ENCODE results near the gene BUD13. TPM values are rescaled to one million over a fixed set of nuclear protein-coding genes. Genes with fewer than 3 reads are reported as not detected.

Gene BUD13
- total and polyA plus RNA-seq, 2 of the 13 experiments (the other 11 are each of a cell fraction or from before 2014, with no cell fraction given) = 13.3 to 25.9 TPM

DNA sequence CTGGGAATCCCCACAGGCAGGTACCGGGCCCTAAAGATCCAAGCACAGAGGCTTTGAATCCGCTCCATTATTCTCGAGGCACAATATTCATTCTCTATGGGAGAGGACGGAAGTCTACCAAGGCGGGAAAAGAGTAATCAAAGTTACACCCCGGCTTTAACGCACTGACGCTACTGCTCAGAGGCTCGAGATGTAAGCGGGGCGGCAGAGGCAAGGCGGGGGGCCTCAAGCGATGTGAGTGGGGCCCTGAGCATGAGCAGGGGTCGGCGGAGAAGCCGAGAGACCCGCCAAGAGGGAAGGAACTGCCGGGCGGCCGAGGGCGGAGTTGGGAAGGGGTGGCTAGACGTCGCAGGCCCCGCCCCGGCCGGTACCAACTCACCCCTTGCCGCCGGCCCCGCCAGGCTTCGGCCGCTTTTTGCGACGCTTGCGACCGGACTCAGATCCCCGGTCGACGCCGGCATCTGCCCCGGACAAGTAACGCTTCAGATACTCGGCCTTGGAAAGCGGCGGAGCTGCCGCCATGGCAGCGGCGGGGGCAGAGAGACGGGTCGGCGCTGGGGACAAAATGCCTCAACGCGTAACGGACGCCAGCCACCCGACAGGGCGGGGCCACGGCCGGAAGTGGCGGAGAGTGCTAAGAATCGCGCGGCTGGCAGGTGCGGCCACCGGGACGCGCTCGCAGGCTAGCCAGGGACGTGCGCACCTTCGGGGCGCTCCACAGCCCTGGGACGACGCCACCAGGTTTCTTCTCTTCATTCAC is at the start of gene BUD13 (continued):
- TF ChIP-seq, protein P1, sequence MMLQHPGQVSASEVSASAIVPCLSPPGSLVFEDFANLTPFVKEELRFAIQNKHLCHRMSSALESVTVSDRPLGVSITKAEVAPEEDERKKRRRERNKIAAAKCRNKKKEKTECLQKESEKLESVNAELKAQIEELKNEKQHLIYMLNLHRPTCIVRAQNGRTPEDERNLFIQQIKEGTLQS (CRISPR knock-in tag; IDR thresholded peaks at IDR 0.05) = no peak; the same call in 1 of the 2 replicates
- TF ChIP-seq, protein P2, sequence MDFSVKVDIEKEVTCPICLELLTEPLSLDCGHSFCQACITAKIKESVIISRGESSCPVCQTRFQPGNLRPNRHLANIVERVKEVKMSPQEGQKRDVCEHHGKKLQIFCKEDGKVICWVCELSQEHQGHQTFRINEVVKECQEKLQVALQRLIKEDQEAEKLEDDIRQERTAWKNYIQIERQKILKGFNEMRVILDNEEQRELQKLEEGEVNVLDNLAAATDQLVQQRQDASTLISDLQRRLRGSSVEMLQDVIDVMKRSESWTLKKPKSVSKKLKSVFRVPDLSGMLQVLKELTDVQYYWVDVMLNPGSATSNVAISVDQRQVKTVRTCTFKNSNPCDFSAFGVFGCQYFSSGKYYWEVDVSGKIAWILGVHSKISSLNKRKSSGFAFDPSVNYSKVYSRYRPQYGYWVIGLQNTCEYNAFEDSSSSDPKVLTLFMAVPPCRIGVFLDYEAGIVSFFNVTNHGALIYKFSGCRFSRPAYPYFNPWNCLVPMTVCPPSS (IDR thresholded peaks at IDR 0.05) = no peak
- TF ChIP-seq, protein P3, sequence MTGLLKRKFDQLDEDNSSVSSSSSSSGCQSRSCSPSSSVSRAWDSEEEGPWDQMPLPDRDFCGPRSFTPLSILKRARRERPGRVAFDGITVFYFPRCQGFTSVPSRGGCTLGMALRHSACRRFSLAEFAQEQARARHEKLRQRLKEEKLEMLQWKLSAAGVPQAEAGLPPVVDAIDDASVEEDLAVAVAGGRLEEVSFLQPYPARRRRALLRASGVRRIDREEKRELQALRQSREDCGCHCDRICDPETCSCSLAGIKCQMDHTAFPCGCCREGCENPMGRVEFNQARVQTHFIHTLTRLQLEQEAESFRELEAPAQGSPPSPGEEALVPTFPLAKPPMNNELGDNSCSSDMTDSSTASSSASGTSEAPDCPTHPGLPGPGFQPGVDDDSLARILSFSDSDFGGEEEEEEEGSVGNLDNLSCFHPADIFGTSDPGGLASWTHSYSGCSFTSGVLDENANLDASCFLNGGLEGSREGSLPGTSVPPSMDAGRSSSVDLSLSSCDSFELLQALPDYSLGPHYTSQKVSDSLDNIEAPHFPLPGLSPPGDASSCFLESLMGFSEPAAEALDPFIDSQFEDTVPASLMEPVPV (CRISPR knock-in tag; IDR thresholded peaks at IDR 0.05) = peak; percentile 86
- peak; percentile 68; the same call in 1 of the 2 replicates for TF ChIP-seq FOXJ3 (CRISPR knock-in tag; IDR thresholded peaks at IDR 0.05; ENCODE audit: borderline replicate concordance)
- TF ChIP-seq DR1 (CRISPR knock-in tag; IDR thresholded peaks at IDR 0.05) = peak; percentile 83; the same call in 1 of the 2 replicates
- TF ChIP-seq ZMYM3 (CRISPR knock-in tag; IDR thresholded peaks at IDR 0.05) = peak; percentile 41
- peak; percentile 70; the same call in 1 of the 2 replicates for TF ChIP-seq ZNF543 (CRISPR knock-in tag; IDR thresholded peaks at IDR 0.05)
- TF ChIP-seq, protein P4, sequence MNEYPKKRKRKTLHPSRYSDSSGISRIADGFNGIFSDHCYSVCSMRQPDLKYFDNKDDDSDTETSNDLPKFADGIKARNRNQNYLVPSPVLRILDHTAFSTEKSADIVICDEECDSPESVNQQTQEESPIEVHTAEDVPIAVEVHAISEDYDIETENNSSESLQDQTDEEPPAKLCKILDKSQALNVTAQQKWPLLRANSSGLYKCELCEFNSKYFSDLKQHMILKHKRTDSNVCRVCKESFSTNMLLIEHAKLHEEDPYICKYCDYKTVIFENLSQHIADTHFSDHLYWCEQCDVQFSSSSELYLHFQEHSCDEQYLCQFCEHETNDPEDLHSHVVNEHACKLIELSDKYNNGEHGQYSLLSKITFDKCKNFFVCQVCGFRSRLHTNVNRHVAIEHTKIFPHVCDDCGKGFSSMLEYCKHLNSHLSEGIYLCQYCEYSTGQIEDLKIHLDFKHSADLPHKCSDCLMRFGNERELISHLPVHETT (CRISPR knock-in tag; conservative IDR thresholded peaks at IDR 0.05) = peak; percentile 90
- TF ChIP-seq ZFP36 (IDR thresholded peaks at IDR 0.05; ENCODE audit: borderline replicate concordance, low read depth, low read length, partially characterized antibody) = no peak
- TF ChIP-seq ZNF484 (CRISPR knock-in tag; IDR thresholded peaks at IDR 0.05; ENCODE audit: borderline replicate concordance, low read depth) = no peak
- TF ChIP-seq, protein P5, sequence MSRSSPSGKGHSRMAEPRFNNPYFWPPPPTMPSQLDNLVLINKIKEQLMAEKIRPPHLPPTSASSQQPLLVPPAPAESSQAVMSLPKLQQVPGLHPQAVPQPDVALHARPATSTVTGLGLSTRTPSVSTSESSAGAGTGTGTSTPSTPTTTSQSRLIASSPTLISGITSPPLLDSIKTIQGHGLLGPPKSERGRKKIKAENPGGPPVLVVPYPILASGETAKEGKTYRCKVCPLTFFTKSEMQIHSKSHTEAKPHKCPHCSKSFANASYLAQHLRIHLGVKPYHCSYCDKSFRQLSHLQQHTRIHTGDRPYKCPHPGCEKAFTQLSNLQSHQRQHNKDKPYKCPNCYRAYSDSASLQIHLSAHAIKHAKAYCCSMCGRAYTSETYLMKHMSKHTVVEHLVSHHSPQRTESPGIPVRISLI (CRISPR knock-in tag; IDR thresholded peaks at IDR 0.05; ENCODE audit: borderline replicate concordance) = 0 out of 2 replicates have a peak, but pooled peaks have one; percentile 34
- TF ChIP-seq NFATC3 (CRISPR knock-in tag; IDR thresholded peaks at IDR 0.05) = no peak
- peak; percentile 88 for TF ChIP-seq FOXK1 (CRISPR knock-in tag; IDR thresholded peaks at IDR 0.05; ENCODE audit: borderline replicate concordance, low read depth)
- TF ChIP-seq, protein P6, sequence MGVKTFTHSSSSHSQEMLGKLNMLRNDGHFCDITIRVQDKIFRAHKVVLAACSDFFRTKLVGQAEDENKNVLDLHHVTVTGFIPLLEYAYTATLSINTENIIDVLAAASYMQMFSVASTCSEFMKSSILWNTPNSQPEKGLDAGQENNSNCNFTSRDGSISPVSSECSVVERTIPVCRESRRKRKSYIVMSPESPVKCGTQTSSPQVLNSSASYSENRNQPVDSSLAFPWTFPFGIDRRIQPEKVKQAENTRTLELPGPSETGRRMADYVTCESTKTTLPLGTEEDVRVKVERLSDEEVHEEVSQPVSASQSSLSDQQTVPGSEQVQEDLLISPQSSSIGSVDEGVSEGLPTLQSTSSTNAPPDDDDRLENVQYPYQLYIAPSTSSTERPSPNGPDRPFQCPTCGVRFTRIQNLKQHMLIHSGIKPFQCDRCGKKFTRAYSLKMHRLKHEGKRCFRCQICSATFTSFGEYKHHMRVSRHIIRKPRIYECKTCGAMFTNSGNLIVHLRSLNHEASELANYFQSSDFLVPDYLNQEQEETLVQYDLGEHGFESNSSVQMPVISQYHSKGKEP (CRISPR knock-in tag; IDR thresholded peaks at IDR 0.05) = peak; percentile 76; the same call in 1 of the 2 replicates
- no peak for TF ChIP-seq KAT2B (IDR thresholded peaks at IDR 0.05; ENCODE audit: borderline replicate concordance, low read depth, low read length)
- TF ChIP-seq, protein P7, sequence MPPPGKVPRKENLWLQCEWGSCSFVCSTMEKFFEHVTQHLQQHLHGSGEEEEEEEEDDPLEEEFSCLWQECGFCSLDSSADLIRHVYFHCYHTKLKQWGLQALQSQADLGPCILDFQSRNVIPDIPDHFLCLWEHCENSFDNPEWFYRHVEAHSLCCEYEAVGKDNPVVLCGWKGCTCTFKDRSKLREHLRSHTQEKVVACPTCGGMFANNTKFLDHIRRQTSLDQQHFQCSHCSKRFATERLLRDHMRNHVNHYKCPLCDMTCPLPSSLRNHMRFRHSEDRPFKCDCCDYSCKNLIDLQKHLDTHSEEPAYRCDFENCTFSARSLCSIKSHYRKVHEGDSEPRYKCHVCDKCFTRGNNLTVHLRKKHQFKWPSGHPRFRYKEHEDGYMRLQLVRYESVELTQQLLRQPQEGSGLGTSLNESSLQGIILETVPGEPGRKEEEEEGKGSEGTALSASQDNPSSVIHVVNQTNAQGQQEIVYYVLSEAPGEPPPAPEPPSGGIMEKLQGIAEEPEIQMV (CRISPR knock-in tag; IDR thresholded peaks at IDR 0.05; ENCODE audit: low read depth) = 0 out of 2 replicates have a peak, but pooled peaks have one; percentile 75
- 0 out of 2 replicates have a peak, but pooled peaks have one; percentile 49 for TF ChIP-seq JUN (CRISPR knock-in tag; IDR thresholded peaks at IDR 0.05)
- TF ChIP-seq, protein P8, sequence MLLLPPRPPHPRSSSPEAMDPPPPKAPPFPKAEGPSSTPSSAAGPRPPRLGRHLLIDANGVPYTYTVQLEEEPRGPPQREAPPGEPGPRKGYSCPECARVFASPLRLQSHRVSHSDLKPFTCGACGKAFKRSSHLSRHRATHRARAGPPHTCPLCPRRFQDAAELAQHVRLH (CRISPR knock-in tag; IDR thresholded peaks at IDR 0.05; ENCODE audit: borderline replicate concordance, low read depth) = no peak

Data from HepG2 (cell line).